Upper lobe of left lung (tissue), 4 donors: ENCODE data around the gene MEIS1.

Experiments used
- POLR2A ChIP-seq, 4 donors: fragments of 450-650 bp; IDR thresholded peaks; one replicate each; pipeline ENCODE4 v1.5.1; 2016 to 2017; ENCODE audit warnings: antibody characterized with exemption in 4 of 4, mild to moderate bottlenecking in 2 of 4
- POLR2AphosphoS5 ChIP-seq, 2 donors: sonication (generic); formaldehyde crosslinking; IDR thresholded peaks; one replicate each; pipeline ENCODE4 v1.5.1; 2017; ENCODE audit warnings: antibody characterized with exemption in 2 of 2
- TF ChIP-seq, protein P1 (sequence below), 6 experiments: fragments of 450-650 bp in 4 of 6; fragments of 200-600 bp in 2 of 6; sonication (generic) in 2 of 6; IDR thresholded peaks; one replicate each; pipeline ENCODE4 v1.5.1; 2016 to 2019; ENCODE audit warnings: antibody characterized with exemption in 6 of 6

DNA sequence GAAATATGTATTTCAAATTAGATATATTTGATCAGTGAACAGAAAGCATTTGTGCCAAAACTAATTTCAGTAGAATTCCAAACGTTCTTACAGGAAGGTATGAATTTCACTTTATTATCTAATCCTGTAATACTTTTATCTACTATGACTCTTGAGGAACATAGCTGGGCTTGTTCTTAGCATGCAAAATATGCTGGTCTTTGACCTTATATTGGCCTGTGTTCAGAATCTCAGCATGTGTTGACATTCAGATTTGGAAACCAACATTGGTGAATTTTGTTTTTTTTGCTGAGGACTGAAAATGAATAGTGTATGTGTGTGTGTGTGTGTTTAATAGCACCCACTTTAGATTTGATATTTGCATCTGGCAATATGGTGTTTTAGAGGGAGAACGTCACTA lies 112.2 kb downstream of the MEIS1 start:
- TF ChIP-seq, protein P1, sequence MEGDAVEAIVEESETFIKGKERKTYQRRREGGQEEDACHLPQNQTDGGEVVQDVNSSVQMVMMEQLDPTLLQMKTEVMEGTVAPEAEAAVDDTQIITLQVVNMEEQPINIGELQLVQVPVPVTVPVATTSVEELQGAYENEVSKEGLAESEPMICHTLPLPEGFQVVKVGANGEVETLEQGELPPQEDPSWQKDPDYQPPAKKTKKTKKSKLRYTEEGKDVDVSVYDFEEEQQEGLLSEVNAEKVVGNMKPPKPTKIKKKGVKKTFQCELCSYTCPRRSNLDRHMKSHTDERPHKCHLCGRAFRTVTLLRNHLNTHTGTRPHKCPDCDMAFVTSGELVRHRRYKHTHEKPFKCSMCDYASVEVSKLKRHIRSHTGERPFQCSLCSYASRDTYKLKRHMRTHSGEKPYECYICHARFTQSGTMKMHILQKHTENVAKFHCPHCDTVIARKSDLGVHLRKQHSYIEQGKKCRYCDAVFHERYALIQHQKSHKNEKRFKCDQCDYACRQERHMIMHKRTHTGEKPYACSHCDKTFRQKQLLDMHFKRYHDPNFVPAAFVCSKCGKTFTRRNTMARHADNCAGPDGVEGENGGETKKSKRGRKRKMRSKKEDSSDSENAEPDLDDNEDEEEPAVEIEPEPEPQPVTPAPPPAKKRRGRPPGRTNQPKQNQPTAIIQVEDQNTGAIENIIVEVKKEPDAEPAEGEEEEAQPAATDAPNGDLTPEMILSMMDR (IDR thresholded peaks at IDR 0.05), result no peak
- no peak for TF ChIP-seq POLR2AphosphoS5 (IDR thresholded peaks at IDR 0.05)
- TF ChIP-seq POLR2A (IDR thresholded peaks at IDR 0.05), result no peak
